ENCODE data around the gene NSUN3.

GRCh38 chr3:94043285-94043684 lies 19.6 kb upstream of the NSUN3 start:
- TF ChIP-seq, protein P1, sequence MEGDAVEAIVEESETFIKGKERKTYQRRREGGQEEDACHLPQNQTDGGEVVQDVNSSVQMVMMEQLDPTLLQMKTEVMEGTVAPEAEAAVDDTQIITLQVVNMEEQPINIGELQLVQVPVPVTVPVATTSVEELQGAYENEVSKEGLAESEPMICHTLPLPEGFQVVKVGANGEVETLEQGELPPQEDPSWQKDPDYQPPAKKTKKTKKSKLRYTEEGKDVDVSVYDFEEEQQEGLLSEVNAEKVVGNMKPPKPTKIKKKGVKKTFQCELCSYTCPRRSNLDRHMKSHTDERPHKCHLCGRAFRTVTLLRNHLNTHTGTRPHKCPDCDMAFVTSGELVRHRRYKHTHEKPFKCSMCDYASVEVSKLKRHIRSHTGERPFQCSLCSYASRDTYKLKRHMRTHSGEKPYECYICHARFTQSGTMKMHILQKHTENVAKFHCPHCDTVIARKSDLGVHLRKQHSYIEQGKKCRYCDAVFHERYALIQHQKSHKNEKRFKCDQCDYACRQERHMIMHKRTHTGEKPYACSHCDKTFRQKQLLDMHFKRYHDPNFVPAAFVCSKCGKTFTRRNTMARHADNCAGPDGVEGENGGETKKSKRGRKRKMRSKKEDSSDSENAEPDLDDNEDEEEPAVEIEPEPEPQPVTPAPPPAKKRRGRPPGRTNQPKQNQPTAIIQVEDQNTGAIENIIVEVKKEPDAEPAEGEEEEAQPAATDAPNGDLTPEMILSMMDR (IDR thresholded peaks at IDR 0.05): no peak
- no peak for TF ChIP-seq POLR2A (IDR thresholded peaks at IDR 0.05; ENCODE audit: low read depth)
- TF ChIP-seq POLR2AphosphoS5 (IDR thresholded peaks at IDR 0.05): no peak
